ENCODE results near the gene JAGN1. TPM values are rescaled to one million over a fixed set of nuclear protein-coding genes. Genes with fewer than 3 reads are reported as not detected.

JAGN1 gene
- 28.4 and 30.7 TPM in 2 replicates for total RNA-seq

DNA sequence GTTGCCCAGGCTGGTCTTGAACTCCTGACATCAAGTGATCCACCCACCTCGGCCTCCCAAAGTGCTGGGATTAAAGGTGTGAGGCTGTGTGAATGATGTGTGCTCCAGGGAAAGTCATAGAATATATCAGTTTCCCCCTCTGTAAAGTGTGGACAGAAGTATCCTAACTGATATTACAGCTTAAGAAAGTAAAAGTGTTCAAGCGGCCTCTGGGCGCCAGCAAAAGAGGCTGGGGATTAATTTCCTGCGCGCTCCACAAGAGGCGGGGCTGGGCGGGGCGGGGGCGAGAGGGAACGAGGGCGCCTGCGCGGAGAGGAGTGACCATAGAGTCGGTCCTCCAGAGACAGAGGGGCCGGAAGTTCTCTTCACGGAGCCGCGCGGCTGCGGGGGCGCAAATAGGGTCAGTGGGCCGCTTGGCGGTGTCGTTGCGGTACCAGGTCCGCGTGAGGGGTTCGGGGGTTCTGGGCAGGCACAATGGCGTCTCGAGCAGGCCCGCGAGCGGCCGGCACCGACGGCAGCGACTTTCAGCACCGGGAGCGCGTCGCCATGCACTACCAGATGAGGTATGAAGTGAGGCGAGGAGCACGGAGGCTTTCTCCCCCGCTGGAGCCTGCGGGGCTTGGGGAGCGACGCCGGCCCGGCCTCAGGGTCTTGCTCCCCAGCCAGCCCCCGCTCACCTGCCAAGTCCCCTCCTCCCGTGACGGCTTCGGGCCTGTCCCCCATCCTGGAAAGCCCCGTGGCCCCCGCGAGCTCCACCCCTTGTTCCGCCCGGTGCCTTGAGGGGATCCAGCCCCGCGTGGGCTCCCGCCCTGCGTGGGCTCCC lies at the start of gene JAGN1:
Gene JAGN1, plus strand, starts transcription at position 362 of the 823 bp plus-strand sequence. Its CDS starts 113 bp downstream, at position 475.

GRCh38 chr3:9843715-9844438 lies 46.5 kb upstream of the JAGN1 start, which contains the start of gene RPUSD3:
TSS of gene RPUSD3 (minus strand) at chr3:9844008. CDS start at chr3:9843990, 18 bp downstream.

DNA sequence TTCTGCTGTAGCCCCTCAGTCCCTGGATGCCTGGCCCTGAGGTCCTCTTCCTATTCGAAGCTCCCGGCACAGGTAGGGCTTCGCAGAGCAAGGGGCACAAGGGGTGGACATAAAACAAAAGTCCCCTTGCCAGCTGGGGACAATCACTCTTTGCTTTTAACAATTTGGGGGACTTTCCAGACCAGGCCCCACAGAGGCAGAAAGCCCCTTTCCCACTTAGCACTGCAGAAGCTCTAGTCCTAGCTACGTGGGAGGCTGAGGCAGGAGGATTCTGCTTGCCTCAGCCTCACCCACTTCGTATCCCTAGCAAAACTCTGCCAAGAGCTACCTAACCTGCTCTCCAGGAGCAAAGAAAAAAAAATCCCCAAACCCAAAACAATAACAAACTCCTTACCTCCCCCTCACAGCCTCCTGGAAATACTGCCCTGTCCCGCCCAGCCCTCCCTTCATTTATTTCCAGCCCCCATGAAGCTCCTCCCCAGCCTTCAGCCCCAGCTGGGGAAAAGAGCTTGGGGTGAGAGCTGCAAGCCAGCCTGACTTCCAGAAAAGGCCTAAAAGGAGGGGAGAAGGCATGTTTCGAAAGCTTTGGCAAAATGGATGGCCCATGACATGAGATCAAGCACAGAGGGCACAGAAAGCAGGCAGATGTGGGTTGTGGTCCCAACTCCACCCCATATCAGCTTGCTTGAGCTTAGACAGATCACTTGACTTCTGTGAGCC lies 10.4 kb upstream of the JAGN1 start, which contains the start of gene CIDEC:
Gene CIDEC, minus strand, starts transcription at position 424 of the 720 bp plus-strand sequence. CDS start 1,767 bp downstream, outside the sequence.

GRCh38 chr3:9902372-9903237 lies 12.2 kb downstream of the JAGN1 start, which contains the start of gene IL17RE:
TSS of gene IL17RE (plus strand) at chr3:9902848. CDS start at chr3:9902933, 85 bp downstream.

DNA sequence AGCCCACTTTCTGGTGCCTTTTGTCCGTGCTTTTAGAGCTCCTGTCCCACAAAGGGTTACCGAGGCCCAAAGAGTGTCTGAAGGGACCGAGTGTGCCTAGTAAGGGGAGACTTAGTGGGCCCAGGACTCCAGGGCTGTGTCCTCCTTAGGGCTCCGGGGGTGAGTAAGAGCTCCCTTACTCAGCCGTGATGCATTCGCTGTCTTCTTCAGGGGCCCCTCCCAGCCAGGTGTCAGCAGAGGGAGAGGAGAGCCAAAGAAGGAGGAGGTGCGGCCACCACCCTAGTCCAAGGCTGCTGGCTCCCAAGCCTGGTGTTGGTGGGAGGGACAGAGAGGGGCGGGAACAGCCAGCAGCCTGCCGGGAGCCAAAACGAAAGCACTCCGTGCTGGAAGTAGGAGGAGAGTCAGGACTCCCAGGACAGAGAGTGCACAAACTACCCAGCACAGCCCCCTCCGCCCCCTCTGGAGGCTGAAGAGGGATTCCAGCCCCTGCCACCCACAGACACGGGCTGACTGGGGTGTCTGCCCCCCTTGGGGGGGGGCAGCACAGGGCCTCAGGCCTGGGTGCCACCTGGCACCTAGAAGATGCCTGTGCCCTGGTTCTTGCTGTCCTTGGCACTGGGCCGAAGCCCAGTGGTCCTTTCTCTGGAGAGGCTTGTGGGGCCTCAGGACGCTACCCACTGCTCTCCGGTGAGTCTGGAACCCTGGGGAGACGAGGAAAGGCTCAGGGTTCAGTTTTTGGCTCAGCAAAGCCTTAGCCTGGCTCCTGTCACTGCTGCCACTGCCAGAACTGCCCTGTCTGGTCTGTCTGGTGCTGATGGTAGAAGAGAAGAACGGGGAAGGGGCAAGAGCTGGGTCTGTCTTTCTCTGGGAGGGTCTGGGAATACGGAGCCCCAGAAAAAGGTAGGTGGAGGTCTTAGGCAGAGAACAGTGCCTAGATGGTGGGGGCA lies 26.6 kb downstream of the JAGN1 start, which contains the start of gene IL17RC:
Gene IL17RC, plus strand, starts transcription at position 365 of the 947 bp plus-strand sequence. Its CDS starts 218 bp downstream, at position 583.

GRCh38 chr3:9933561-9934234 lies 43.3 kb downstream of the JAGN1 start, which contains the start of gene CRELD1:
TSS of gene CRELD1 (plus strand) at chr3:9933834. CDS start at chr3:9934439, 605 bp downstream.

Small RNAs within 50 kb of the gene (small RNA-seq; reads per million reads assigned to genes)
- gene RNU6-882P: not detected

Other genes with a start within 250 kb of the JAGN1 start
- gene MTMR14, start 241.1 kb upstream of the JAGN1 start, total RNA-seq: 38.1 and 44.3 TPM in 2 replicates
- not detected in 2 replicates for gene CPNE9, start 186.8 kb upstream of the JAGN1 start, total RNA-seq
- 25.6 and 27.0 TPM in 2 replicates for gene BRPF1, start 158.9 kb upstream of the JAGN1 start, total RNA-seq
- 35.4 and 38.3 TPM in 2 replicates for gene OGG1, start 140.7 kb upstream of the JAGN1 start, total RNA-seq
- gene CAMK1, start 120.7 kb upstream of the JAGN1 start, total RNA-seq: 24.0 and 24.9 TPM in 2 replicates
- gene TADA3, start 98.1 kb upstream of the JAGN1 start, total RNA-seq: 94.1 and 96.5 TPM in 2 replicates
- 190 and 236 TPM in 2 replicates for gene ARPC4, start 97.5 kb upstream of the JAGN1 start, total RNA-seq
- gene TTLL3, start 80.3 kb upstream of the JAGN1 start, total RNA-seq: 40.9 and 45.4 TPM in 2 replicates
- 30.3 and 33.2 TPM in 2 replicates for gene RPUSD3, start 46.6 kb upstream of the JAGN1 start, total RNA-seq
- gene CIDEC, start 10.4 kb upstream of the JAGN1 start, total RNA-seq: not detected in 2 replicates
- 3.2 and 6.9 TPM in 2 replicates for gene IL17RE, start 12.2 kb downstream of the JAGN1 start, total RNA-seq
- gene IL17RC, start 26.5 kb downstream of the JAGN1 start, total RNA-seq: 63.6 and 69.1 TPM in 2 replicates
- gene CRELD1, start 43.2 kb downstream of the JAGN1 start, total RNA-seq: 20.1 and 29.8 TPM in 2 replicates
- gene PRRT3, start 61.8 kb downstream of the JAGN1 start, total RNA-seq: 4.9 and 6.0 TPM in 2 replicates
- gene EMC3, start 96.2 kb downstream of the JAGN1 start, total RNA-seq: 37.6 and 69.6 TPM in 2 replicates
- 3.4 and 4.6 TPM in 2 replicates for gene FANCD2, start 135.8 kb downstream of the JAGN1 start, total RNA-seq
- not detected in 2 replicates for gene FANCD2OS, start 217.6 kb downstream of the JAGN1 start, total RNA-seq
- 73.0 and 83.7 TPM in 2 replicates for gene BRK1, start 225.1 kb downstream of the JAGN1 start, total RNA-seq